ENCODE results near the gene SCFD2. TPM values are rescaled to one million over a fixed set of nuclear protein-coding genes. Genes with fewer than 3 reads are reported as not detected.
A peak's percentile ranks its signal among the peaks of the same experiment; 100 is the strongest.

Gene SCFD2
- total and polyA plus RNA-seq, 2 of the 8 experiments (the other 6 are each of a cell fraction or from before 2014, with no cell fraction given): 6.2 to 10.2 TPM

DNA sequence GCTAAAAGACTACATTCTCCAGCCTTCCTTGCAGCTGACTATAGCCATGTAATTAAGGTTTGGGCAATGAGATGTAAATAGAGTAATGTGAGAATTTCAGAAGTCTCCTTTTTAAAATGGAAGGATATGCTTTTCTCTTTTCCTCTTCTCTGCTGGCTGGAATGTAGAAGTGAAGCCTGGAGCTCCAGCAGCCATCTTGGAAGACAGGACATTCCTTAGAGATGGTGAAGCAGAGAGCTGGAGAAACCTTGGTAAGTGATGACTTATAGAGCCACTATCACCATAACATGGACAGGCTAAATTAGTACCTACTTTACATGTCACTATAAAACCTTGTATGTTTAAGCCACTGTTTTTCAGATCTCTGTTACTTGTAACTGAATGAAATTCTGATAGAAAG, 455.7 kb downstream of the SCFD2 start:
- no peaks in the 10 kb centered on the region for H3K79me1 ChIP-seq (ENCODE audit: low read depth, low read length)
- no peak overlapping the region for H3K9ac ChIP-seq (replicated peaks in 1 of 4; ENCODE audit: extremely low read depth in 1 of 4, low read depth in 3 of 4, low read length in 3 of 4)
- H2BK5ac ChIP-seq (ENCODE audit: low read depth, low read length): no peak overlapping the region
- H3K4me3 ChIP-seq (ENCODE audit: extremely low read depth in 1 of 4, insufficient read depth in 2 of 4, low read depth in 3 of 4, low read length in 4 of 4): no peak overlapping the region
- 0 out of 2 replicates have a peak, but pooled peaks have one; percentile 15 for TF ChIP-seq KDM1A (IDR thresholded peaks at IDR 0.05; ENCODE audit: borderline replicate concordance, low read length)
- TF ChIP-seq YY1 (IDR thresholded peaks at IDR 0.05; ENCODE audit: low read depth, low read length): peak; percentile 75
- no peak for TF ChIP-seq CBX8 (IDR thresholded peaks at IDR 0.05; ENCODE audit: borderline replicate concordance, low read depth, low read length)
- TF ChIP-seq TEAD4 (IDR thresholded peaks at IDR 0.05; ENCODE audit: low read depth, low read length): 0 out of 2 replicates have a peak, but pooled peaks have one; percentile 55
- no peak for TF ChIP-seq BACH1 (IDR thresholded peaks at IDR 0.05; ENCODE audit: low read length)
- H3K23ac ChIP-seq (ENCODE audit: insufficient read length): no peak overlapping the region
- H2BK12ac ChIP-seq (ENCODE audit: low read depth, low read length): no peak overlapping the region
- no peak overlapping the region for H3K56ac ChIP-seq (replicated peaks; ENCODE audit: insufficient read length, low read depth, low read length)
- no peak overlapping the region for H2BK20ac ChIP-seq (ENCODE audit: low read length)
- H4K5ac ChIP-seq (ENCODE audit: insufficient read length, low read depth, low read length): no peak overlapping the region
- peaks cover 0 to 3% (median 0%) of the 10 kb centered on the region in 4 experiments; a peak in 2 of 7 replicates for H3K4me1 ChIP-seq (replicated peaks in 1 of 4; ENCODE audit: control insufficient read depth in 3 of 4, insufficient read depth in 4 of 4, low read length in 3 of 4)
- no peak for DNase-seq (ENCODE audit: low read depth in 1 of 2, low spot score in 2 of 2)
- no peak overlapping the region for H3K4me2 ChIP-seq (ENCODE audit: insufficient read depth in 1 of 2, low read depth in 2 of 2, low read length in 2 of 2)
- no peak overlapping the region for H4K8ac ChIP-seq (ENCODE audit: extremely low read depth, insufficient read depth, low read length)
- no peak overlapping the region for H2AK5ac ChIP-seq (ENCODE audit: low read depth, low read length)
- no peak overlapping the region for H3K27ac ChIP-seq (ENCODE audit: low read depth, low read length)
- H2AFZ ChIP-seq (ENCODE audit: low read length): no peak overlapping the region
- POLR2A ChIA-PET (ENCODE audit: partially characterized antibody): interaction anchor here (1.4 to 1.8 kb wide), 2 partner anchors 13 to 198 kb away, joined by 4 to 5 read pairs; no protein-coding TSS in a partner anchor
- H3K23me2 ChIP-seq (ENCODE audit: low read depth, low read length): no peaks in the 10 kb centered on the region
- CTCF ChIA-PET (ENCODE audit: partially characterized antibody): interaction anchor here (0.6 to 3.1 kb wide), 14 partner anchors 8 to 1562 kb away, joined by 3 to 11 read pairs (median 4); no protein-coding TSS in a partner anchor
- H4K91ac ChIP-seq (replicated peaks; ENCODE audit: insufficient read length, low read length): no peak overlapping the region
- no peak overlapping the region for H2BK15ac ChIP-seq (ENCODE audit: low read length)
- H3K27me3 ChIP-seq (replicated peaks in 1 of 4; ENCODE audit: control insufficient read depth in 3 of 4, extremely low read depth in 1 of 4, insufficient read depth in 3 of 4, low read length in 3 of 4): no peaks in the 10 kb centered on the region
- H3K14ac ChIP-seq (ENCODE audit: insufficient read length): no peak overlapping the region
- no peak overlapping the region for H3K18ac ChIP-seq (ENCODE audit: extremely low read depth, low read length)
- H3K4ac ChIP-seq (replicated peaks; ENCODE audit: insufficient read length, low read depth, low read length): no peak overlapping the region
- H3K9me3 ChIP-seq (ENCODE audit: insufficient read depth in 2 of 2, low read depth in 1 of 2, low read length in 1 of 2): no peaks in the 10 kb centered on the region
- FAIRE-seq: no peak
- H4K20me1 ChIP-seq (replicated peaks in 1 of 2; ENCODE audit: control insufficient read depth in 1 of 2, insufficient read depth in 2 of 2, low read length in 2 of 2): no peaks in the 10 kb centered on the region
- no peak overlapping the region for H2BK120ac ChIP-seq (replicated peaks; ENCODE audit: low read depth, low read length)
- H3K36me3 ChIP-seq (ENCODE audit: control insufficient read depth in 2 of 4, insufficient read depth in 4 of 4, low read length in 3 of 4): no peaks in the 10 kb centered on the region
- no peaks in the 10 kb centered on the region for H3K79me2 ChIP-seq (ENCODE audit: control insufficient read depth in 1 of 2, insufficient read depth in 2 of 2, low read length in 2 of 2)

All from H1 (cell line).